ENCODE data around the gene ANAPC2.

GRCh38 chr9:137130176-137130755 is 58.1 kb downstream of the ANAPC2 start:
- TF ChIP-seq CTCF (IDR thresholded peaks at IDR 0.05) (no peak), POLR2A (IDR thresholded peaks at IDR 0.05) (no peak)

Measured in esophagus squamous epithelium (tissue), 4 donors.